Thoracic aorta (tissue), 2 donors: ENCODE data around the gene EYA3. TPM values are rescaled to one million over a fixed set of nuclear protein-coding genes. Genes with fewer than 3 reads are reported as not detected.

ENCODE experiments used
- ATAC-seq: fragments of 150-250 bp; one replicate; pipeline ENCODE4 v1.8.0; 2017; ENCODE audit warnings: low read depth; ENCODE audit not compliant: insufficient number of reproducible peaks, low FRiP score
- DNase-seq: peaks from one replicate; pipeline ENCODE4 v3.0.0-alpha.2; 2020; ENCODE audit warnings: low spot score
- H3K27ac ChIP-seq, 2 donors: fragments of 200-600 bp; sonication (generic); 1 replicate in 1 of 2; 2 replicates in 1 of 2; pipeline ENCODE4 v1.5.1; 2016; ENCODE audit warnings: mild to moderate bottlenecking in 2 of 2, moderate library complexity in 2 of 2
- H3K27me3 ChIP-seq: fragments of 200-600 bp; sonication (generic); replicated peaks from 2 replicates; pipeline ENCODE4 v1.6.0; 2016; ENCODE audit warnings: mild to moderate bottlenecking; ENCODE audit not compliant: insufficient read depth
- H3K36me3 ChIP-seq: fragments of 200-600 bp; sonication (generic); one replicate; pipeline ENCODE4 v1.5.1; 2016
- H3K4me1 ChIP-seq, 2 donors: fragments of 200-600 bp; sonication (generic); 1 replicate in 1 of 2; 2 replicates in 1 of 2; pipeline versions ENCODE4 v1.5.1 to v1.6.0; 2016; ENCODE audit warnings: low read depth in 2 of 2, mild to moderate bottlenecking in 1 of 2; ENCODE audit not compliant: control insufficient read depth in 1 of 2
- H3K4me3 ChIP-seq: fragments of 200-600 bp; sonication (generic); 2 replicates; pipeline ENCODE4 v1.5.1; 2016; ENCODE audit warnings: mild to moderate bottlenecking
- H3K9me3 ChIP-seq: fragments of 200-600 bp; sonication (generic); 2 replicates; pipeline ENCODE4 v1.5.1; 2016
- CTCF ChIP-seq: fragments of 200-600 bp; sonication (generic); IDR thresholded peaks from one replicate; pipeline ENCODE4 v1.5.1; 2019; ENCODE audit warnings: antibody characterized with exemption
- total RNA-seq, 2 donors: library from RNA; depleted of rRNA; stranded (reverse); fragments of >200 nt; gene quantifications; one replicate each; pipeline versions ENCODE4 v1.1.0 to v1.2.3, GENCODE V29; 2016

EYA3 gene
- total RNA-seq, 2 donors from 2014 or later: 11.0 to 18.7 TPM

DNA sequence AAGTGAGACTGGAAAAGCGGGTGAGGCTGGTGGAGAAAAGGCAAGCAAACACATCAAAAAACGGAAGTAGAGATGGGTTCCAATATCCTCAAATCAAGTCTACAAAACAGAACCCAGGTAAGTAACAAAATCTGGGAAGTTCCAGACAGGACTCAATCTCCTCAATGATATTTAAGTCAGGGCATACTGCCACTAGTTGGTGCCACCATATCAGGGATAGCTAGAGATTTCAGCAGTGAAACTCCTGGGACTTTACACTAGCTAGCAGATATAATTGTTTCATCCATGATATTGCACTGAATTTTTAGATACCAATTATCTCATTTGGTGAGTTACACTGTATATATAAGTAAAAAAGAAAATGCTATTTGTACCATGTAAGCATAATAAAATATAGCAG, 52.0 kb downstream of the EYA3 start:
- H3K36me3 ChIP-seq: peaks cover 3% of the 10 kb centered on the region
- no peaks in the 10 kb centered on the region for H3K27me3 ChIP-seq
- no peak overlapping the region for H3K4me3 ChIP-seq
- DNase-seq: no peak
- H3K4me1 ChIP-seq: peaks cover 12 to 14% of the 10 kb centered on the region in 2 donors
- no peak for TF ChIP-seq CTCF
- peak overlapping the region; percentile 46 to 71 for H3K27ac ChIP-seq
- H3K9me3 ChIP-seq: no peaks in the 10 kb centered on the region
- ATAC-seq: no peak

GRCh38 chr1:28035420-28035819, 53.0 kb downstream of the EYA3 start:
- ATAC-seq: no peak
- peaks cover 12 to 14% of the 10 kb centered on the region in 2 donors for H3K4me1 ChIP-seq
- TF ChIP-seq CTCF: no peak
- H3K4me3 ChIP-seq: no peak overlapping the region
- DNase-seq: no peak
- no peaks in the 10 kb centered on the region for H3K27me3 ChIP-seq
- H3K27ac ChIP-seq: no peak overlapping the region
- no peaks in the 10 kb centered on the region for H3K36me3 ChIP-seq
- no peaks in the 10 kb centered on the region for H3K9me3 ChIP-seq

DNA sequence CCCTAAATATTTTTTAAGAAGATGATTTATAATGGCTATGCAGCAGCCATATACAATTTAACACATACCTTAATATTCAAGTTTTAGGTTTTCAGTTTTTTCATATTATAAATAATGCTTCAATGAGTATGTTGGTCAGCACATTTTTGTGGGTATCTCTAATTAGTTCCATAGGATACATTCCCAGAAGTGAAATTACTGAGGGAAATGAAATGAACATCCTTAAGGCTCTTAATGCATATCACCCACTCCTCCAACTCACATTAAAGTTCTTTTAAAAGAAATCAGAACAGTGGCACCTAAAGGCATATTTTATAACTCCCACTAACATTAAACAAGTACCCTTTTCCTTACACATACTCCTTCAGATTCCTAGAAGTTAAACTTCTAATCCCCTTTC, 56.1 kb downstream of the EYA3 start:
- TF ChIP-seq CTCF: no peak
- H3K27me3 ChIP-seq: no peaks in the 10 kb centered on the region
- no peak for ATAC-seq
- H3K36me3 ChIP-seq: no peaks in the 10 kb centered on the region
- no peak overlapping the region for H3K4me3 ChIP-seq
- no peaks in the 10 kb centered on the region for H3K9me3 ChIP-seq
- H3K4me1 ChIP-seq: peaks cover 12 to 28% of the 10 kb centered on the region in 2 donors
- peak overlapping the region in 1 of 2 donors; percentile 10 for H3K27ac ChIP-seq
- no peak for DNase-seq

GRCh38 chr1:28031173-28031572, 57.2 kb downstream of the EYA3 start:
- Histone ChIP-seq H3K9me3 (no peaks in the 10 kb centered on the region), H3K27ac (peak overlapping the region in 1 of 2 donors; percentile 42), H3K27me3 (no peaks in the 10 kb centered on the region), H3K4me1 (peaks cover 5 to 23% of the 10 kb centered on the region in 2 donors), H3K4me3 (no peak overlapping the region), H3K36me3 (no peaks in the 10 kb centered on the region)
- no peak for DNase-seq
- peak; percentile 20 for ATAC-seq
- TF ChIP-seq CTCF: no peak

DNA sequence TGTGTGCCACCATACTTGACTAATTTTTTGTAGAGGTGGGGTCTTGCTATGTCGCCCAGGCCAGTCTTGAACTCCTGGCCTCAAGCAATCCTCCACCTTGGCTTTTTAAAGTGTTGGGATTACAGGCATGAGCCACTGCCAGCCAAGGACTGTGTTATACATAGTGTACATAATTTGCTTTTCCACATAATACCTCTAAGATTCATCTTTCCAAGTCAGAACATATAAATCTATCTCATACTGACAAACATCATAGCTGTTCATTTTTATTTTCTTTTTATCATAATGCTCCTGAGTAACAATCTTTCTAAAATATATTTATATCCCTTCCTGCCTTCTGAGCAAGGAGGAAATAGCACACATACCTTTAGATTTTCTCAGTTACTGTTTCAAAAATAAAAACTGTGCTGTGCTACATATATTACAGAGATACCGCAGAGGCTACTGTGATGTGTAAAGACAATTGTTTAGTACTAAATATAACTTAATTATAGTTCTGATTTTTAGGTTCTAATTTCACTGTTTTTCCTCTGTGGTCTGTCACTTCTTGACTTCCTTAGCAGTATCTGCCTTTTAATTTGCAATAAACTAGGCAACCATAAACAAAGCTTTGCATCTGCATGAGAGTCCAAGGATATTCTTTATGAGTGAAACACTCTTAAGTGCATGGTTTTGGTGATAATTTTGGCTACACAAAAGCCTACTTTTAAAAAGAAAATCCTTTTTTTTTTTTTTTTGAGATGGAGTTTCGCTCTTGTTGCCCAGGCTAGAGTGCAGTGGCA, 59.3 kb downstream of the EYA3 start:
- peak overlapping the region; percentile 78 to 88 for H3K27ac ChIP-seq
- H3K4me3 ChIP-seq: peak overlapping the region; percentile 39
- TF ChIP-seq CTCF: no peak

More for the DNA sequence above, 59.3 kb downstream of the EYA3 start:
- Histone ChIP-seq H3K4me1 (peaks cover 5 to 19% of the 10 kb centered on the region in 2 donors), H3K9me3 (no peaks in the 10 kb centered on the region), H3K27me3 (no peaks in the 10 kb centered on the region), H3K36me3 (no peaks in the 10 kb centered on the region)
- DNase-seq (no peak), ATAC-seq (no peak)
